Mesenchymal stem cell (in vitro differentiated cells and primary cell): ENCODE data around the gene CEL.

Experiments
- DNase-seq: peaks from one replicate; pipeline ENCODE4 v3.0.0-alpha.2; 2013
- H2AFZ ChIP-seq: one replicate; pipeline ENCODE4 v1.6.1; 2013; ENCODE audit warnings: low read depth, mild to moderate bottlenecking, control low read depth, inconsistent platforms, low read length, moderate library complexity
- H2AK5ac ChIP-seq: 2 replicates; pipeline ENCODE4 v1.6.1; 2013; ENCODE audit warnings: low read length, moderate library complexity, mild to moderate bottlenecking, inconsistent platforms; ENCODE audit not compliant: severe bottlenecking
- H2BK120ac ChIP-seq: one replicate; pipeline ENCODE4 v1.6.1; 2013; ENCODE audit warnings: low read depth, mild to moderate bottlenecking, inconsistent platforms, low read length, moderate library complexity
- H2BK12ac ChIP-seq, 2 experiments: one replicate each; pipeline ENCODE4 v1.6.1; 2013; ENCODE audit warnings: inconsistent platforms in 2 of 2, low read length in 2 of 2, mild to moderate bottlenecking in 2 of 2, moderate library complexity in 2 of 2, control low read depth in 1 of 2
- H2BK15ac ChIP-seq: one replicate; pipeline ENCODE4 v1.6.1; 2013; ENCODE audit warnings: mild to moderate bottlenecking, low read depth, inconsistent platforms; ENCODE audit not compliant: poor library complexity, severe bottlenecking
- H2BK5ac ChIP-seq: 2 replicates; pipeline ENCODE4 v1.6.1; 2013; ENCODE audit warnings: low read depth, mild to moderate bottlenecking, low read length, control low read depth, inconsistent platforms; ENCODE audit not compliant: poor library complexity, severe bottlenecking
- H3K14ac ChIP-seq, 2 experiments: one replicate each; pipeline ENCODE4 v1.6.1; 2013; ENCODE audit warnings: inconsistent platforms in 2 of 2, low read length in 2 of 2, control low read depth in 1 of 2, mild to moderate bottlenecking in 1 of 2, moderate library complexity in 1 of 2
- H3K18ac ChIP-seq, 2 experiments: one replicate each; pipeline ENCODE4 v1.6.1; 2013; ENCODE audit warnings: inconsistent platforms in 2 of 2, low read length in 2 of 2, control low read depth in 1 of 2, low read depth in 1 of 2, mild to moderate bottlenecking in 1 of 2
- H3K23ac ChIP-seq, 2 experiments: one replicate each; pipeline ENCODE4 v1.6.1; 2013; ENCODE audit warnings: inconsistent platforms in 2 of 2, low read length in 2 of 2, mild to moderate bottlenecking in 2 of 2, moderate library complexity in 2 of 2, control low read depth in 1 of 2
- H3K27ac ChIP-seq: 2 replicates; pipeline ENCODE4 v1.5.1; 2013; ENCODE audit warnings: mild to moderate bottlenecking, moderate library complexity, low read length, control low read depth, inconsistent platforms; ENCODE audit not compliant: poor library complexity, severe bottlenecking
- H3K27me3 ChIP-seq, 2 experiments: 2 replicates each; pipeline versions ENCODE4 v1.6.1 to v1.7.0; 2013; ENCODE audit warnings: low read length in 2 of 2, mild to moderate bottlenecking in 2 of 2, moderate library complexity in 2 of 2, control low read depth in 1 of 2, inconsistent platforms in 1 of 2; ENCODE audit not compliant: control insufficient read depth in 1 of 2, insufficient read depth in 1 of 2
- H3K36me3 ChIP-seq, 2 experiments: 2 replicates each; pipeline versions ENCODE4 v1.6.1 to v1.7.0; 2013; ENCODE audit warnings: low read length in 2 of 2, control low read depth in 1 of 2, inconsistent platforms in 1 of 2, low read depth in 1 of 2, mild to moderate bottlenecking in 1 of 2; ENCODE audit not compliant: insufficient read depth in 2 of 2, control insufficient read depth in 1 of 2
- H3K4ac ChIP-seq, 2 experiments: one replicate each; pipeline ENCODE4 v1.6.1; 2013; ENCODE audit warnings: inconsistent platforms in 2 of 2, low read length in 2 of 2, mild to moderate bottlenecking in 2 of 2, moderate library complexity in 2 of 2, control low read depth in 1 of 2, low read depth in 1 of 2
- H3K4me1 ChIP-seq: 2 replicates; pipeline ENCODE4 v1.6.1; 2013; ENCODE audit warnings: low read depth, low read length, control low read depth; ENCODE audit not compliant: control insufficient read depth, insufficient read depth
- H3K4me2 ChIP-seq: 2 replicates; pipeline ENCODE4 v1.6.1; 2013; ENCODE audit warnings: low read length, mild to moderate bottlenecking, inconsistent platforms; ENCODE audit not compliant: poor library complexity, severe bottlenecking
- H3K4me3 ChIP-seq, 2 experiments: 2 replicates each; pipeline versions ENCODE4 v1.5.1 to v1.7.0; 2013; ENCODE audit warnings: low read length in 2 of 2, mild to moderate bottlenecking in 2 of 2, control low read depth in 1 of 2, low read depth in 1 of 2; ENCODE audit not compliant: insufficient read depth in 1 of 2
- H3K79me1 ChIP-seq: replicated peaks from 2 replicates; pipeline ENCODE4 v1.6.1; 2013; ENCODE audit warnings: mild to moderate bottlenecking, control low read depth, low read length, inconsistent platforms; ENCODE audit not compliant: poor library complexity, severe bottlenecking
- H3K9ac ChIP-seq: 2 replicates; pipeline ENCODE4 v1.7.0; 2013; ENCODE audit warnings: mild to moderate bottlenecking, low read length, moderate library complexity
- H3K9me3 ChIP-seq: 2 replicates; pipeline ENCODE4 v1.7.0; 2013; ENCODE audit warnings: mild to moderate bottlenecking, low read length; ENCODE audit not compliant: control insufficient read depth
- H4K8ac ChIP-seq: one replicate; pipeline ENCODE4 v1.6.1; 2013; ENCODE audit warnings: inconsistent platforms, mild to moderate bottlenecking, low read length, moderate library complexity
- H4K91ac ChIP-seq: one replicate; pipeline ENCODE4 v1.6.1; 2013; ENCODE audit warnings: mild to moderate bottlenecking, low read length, inconsistent platforms
- WGBS: methylation state at CpG from one replicate; pipeline ENCODE4 v1.1.7; 2013; ENCODE audit warnings: mixed read lengths; 5-methylcytosine and 5-hydroxymethylcytosine counted together

Gene CEL

GRCh38 chr9:133027134-133027533 is 34.6 kb upstream of the CEL start:
- Histone ChIP-seq H2BK5ac (no peak overlapping the region), H3K18ac (no peak overlapping the region), H2BK120ac (no peak overlapping the region), H3K27me3 (peaks cover 0 to 4% of the 10 kb centered on the region in 2 experiments), H2AFZ (no peak overlapping the region), H3K23ac (no peak overlapping the region), H3K4me1 (peaks cover 9% of the 10 kb centered on the region), H4K8ac (no peak overlapping the region), H2BK12ac (no peak overlapping the region), H3K14ac (no peak overlapping the region), H3K9me3 (no peaks in the 10 kb centered on the region), H4K91ac (no peak overlapping the region), H3K4me2 (no peak overlapping the region), H3K4ac (no peak overlapping the region), H3K27ac (no peak overlapping the region), H3K79me1 (peaks cover 7% of the 10 kb centered on the region), H2BK15ac (no peak overlapping the region), H2AK5ac (no peak overlapping the region), H3K36me3 (no peaks in the 10 kb centered on the region), H3K9ac (no peak overlapping the region), H3K4me3 (no peak overlapping the region)
- no peak for DNase-seq
- WGBS, result 50% methylated on average over 5 of the region's 5 CpGs

- no peak overlapping the region for H2BK5ac ChIP-seq
- WGBS, result 73% methylated on average over 3 of the region's 3 CpGs
These were observed 33.6 kb upstream of the CEL start for GRCh38 chr9:133028221-133028620.

GRCh38 chr9:133029994-133030316 is 31.8 kb upstream of the CEL start:
- DNase-seq, result no peak
- H3K14ac ChIP-seq, result peak overlapping the region in 1 of 2 experiments; percentile 0

More at GRCh38 chr9:133028221-133028620, 33.6 kb upstream of the CEL start:
- Histone ChIP-seq H2BK120ac (no peak overlapping the region), H3K23ac (no peak overlapping the region), H3K27ac (no peak overlapping the region), H3K4me1 (peaks cover 10% of the 10 kb centered on the region), H2BK15ac (no peak overlapping the region), H3K9ac (no peak overlapping the region), H3K27me3 (peaks cover 0 to 4% of the 10 kb centered on the region in 2 experiments), H2BK12ac (no peak overlapping the region), H3K4me3 (no peak overlapping the region), H4K91ac (no peak overlapping the region), H3K36me3 (peaks cover 0 to under 1% of the 10 kb centered on the region in 2 experiments), H3K9me3 (no peaks in the 10 kb centered on the region), H3K4ac (no peak overlapping the region), H2AK5ac (no peak overlapping the region), H4K8ac (no peak overlapping the region), H2AFZ (no peak overlapping the region), H3K79me1 (peaks cover 9% of the 10 kb centered on the region), H3K14ac (no peak overlapping the region), H3K4me2 (no peak overlapping the region), H3K18ac (no peak overlapping the region)
- no peak for DNase-seq

GRCh38 chr9:133030317-133031129 is 31.3 kb upstream of the CEL start, which contains the start of gene GTF3C5:
TSS of gene GTF3C5 (plus strand) at chr9:133030997. CDS start at chr9:133031012, 15 bp downstream.
- Histone ChIP-seq H2BK120ac (peak within 1 kb of the TSS; percentile 78), H3K27ac (peak within 1 kb of the TSS; percentile 94), H3K23ac (no peak within 1 kb of the TSS)

More at GRCh38 chr9:133029994-133030316, 31.8 kb upstream of the CEL start:
- peaks cover 10% of the 10 kb centered on the region for H3K4me1 ChIP-seq
- peak overlapping the region; percentile 50 for H2BK120ac ChIP-seq
- H3K79me1 ChIP-seq, result peaks cover 19% of the 10 kb centered on the region
- no peak overlapping the region for H2BK12ac ChIP-seq
- H2AK5ac ChIP-seq, result no peak overlapping the region
- under 1% methylated on average over 28 of the region's 28 CpGs for WGBS
- H3K36me3 ChIP-seq, result peaks cover 0 to 7% of the 10 kb centered on the region in 2 experiments
- H3K4ac ChIP-seq, result peak overlapping the region; percentile 86 to 89
- H3K4me3 ChIP-seq, result peak overlapping the region; percentile 78 to 98
- H3K9ac ChIP-seq, result peak overlapping the region; percentile 99
- peak overlapping the region; percentile 89 for H4K8ac ChIP-seq
- no peak overlapping the region for H2BK15ac ChIP-seq
- peaks cover 0 to 4% of the 10 kb centered on the region in 2 experiments for H3K27me3 ChIP-seq
- H3K18ac ChIP-seq, result peak overlapping the region in 1 of 2 experiments; percentile 50
- no peaks in the 10 kb centered on the region for H3K9me3 ChIP-seq
- H3K4me2 ChIP-seq, result peak overlapping the region; percentile 14
- H2AFZ ChIP-seq, result peak overlapping the region; percentile 30
- no peak overlapping the region for H3K23ac ChIP-seq
- no peak overlapping the region for H2BK5ac ChIP-seq
- H3K27ac ChIP-seq, result peak overlapping the region; percentile 80
- H4K91ac ChIP-seq, result peak overlapping the region; percentile 40

More at GRCh38 chr9:133030317-133031129, 31.3 kb upstream of the CEL start, which contains the start of gene GTF3C5:
- H4K8ac ChIP-seq, result peak within 1 kb of the TSS; percentile 89
- peaks cover 10% of the 10 kb centered on the region for H3K4me1 ChIP-seq
- H3K4me2 ChIP-seq, result peak within 1 kb of the TSS; percentile 93
- peak within 1 kb of the TSS; percentile 86 to 89 for H3K4ac ChIP-seq
- H4K91ac ChIP-seq, result peak within 1 kb of the TSS; percentile 40
- H3K79me1 ChIP-seq, result peaks cover 19% of the 10 kb centered on the region
- peak within 1 kb of the TSS; percentile 50 to 76 for H3K18ac ChIP-seq
- peak within 1 kb of the TSS; percentile 69 for H2BK5ac ChIP-seq
- H3K14ac ChIP-seq, result peak within 1 kb of the TSS in 1 of 2 experiments; percentile 0
- peaks cover 0 to 4% of the 10 kb centered on the region in 2 experiments for H3K27me3 ChIP-seq
- H3K4me3 ChIP-seq, result peak within 1 kb of the TSS; percentile 90 to 98
- no peaks in the 10 kb centered on the region for H3K9me3 ChIP-seq
- H2AK5ac ChIP-seq, result peak within 1 kb of the TSS; percentile 22
- H3K36me3 ChIP-seq, result peaks cover 0 to 7% of the 10 kb centered on the region in 2 experiments
- H2BK15ac ChIP-seq, result no peak within 1 kb of the TSS
- DNase-seq, result peak; percentile 100
- under 1% methylated on average over 59 of the region's 63 CpGs for WGBS
- H3K9ac ChIP-seq, result peak within 1 kb of the TSS; percentile 99
- no peak within 1 kb of the TSS for H2BK12ac ChIP-seq
- peak within 1 kb of the TSS; percentile 89 for H2AFZ ChIP-seq
